ENCODE results near the gene SNTA1. TPM values are rescaled to one million over a fixed set of nuclear protein-coding genes. Genes with fewer than 3 reads are reported as not detected.

SNTA1 gene
- total RNA-seq, 2 experiments from 2014 or later: 4.2 to 5.0 TPM

Other genes starting within 250 kb of the SNTA1 start
- not detected for gene BPIFA3, start 226.4 kb downstream of the SNTA1 start, total RNA-seq
- gene BPIFA1, start 207.8 kb downstream of the SNTA1 start, total RNA-seq: not detected
- gene BPIFB1, start 160.5 kb downstream of the SNTA1 start, total RNA-seq: not detected
- 10 to 100 TPM; 31.3 to 41.5 TPM for gene CDK5RAP1, start 42.2 kb downstream of the SNTA1 start, total RNA-seq
- 10 to 100 TPM; 10.9 to 12.9 TPM for gene CBFA2T2, start 46.3 kb upstream of the SNTA1 start, total RNA-seq
- gene C20orf144, start 218.6 kb upstream of the SNTA1 start, total RNA-seq: under 1 TPM; 0.16 to 0.27 TPM
- gene ACTL10, start 223.2 kb upstream of the SNTA1 start, total RNA-seq: 1 to 10 TPM in 1 of 2 experiments, under 1 TPM in 1; 0.91 to 1.7 TPM
- gene NECAB3, start 230.7 kb upstream of the SNTA1 start, total RNA-seq: 10 to 100 TPM; 12.2 to 13.3 TPM
- 10 to 100 TPM; 45.9 to 50.9 TPM for gene E2F1, start 242.6 kb upstream of the SNTA1 start, total RNA-seq